ENCODE data around the gene ETS1.

Gene ETS1

DNA sequence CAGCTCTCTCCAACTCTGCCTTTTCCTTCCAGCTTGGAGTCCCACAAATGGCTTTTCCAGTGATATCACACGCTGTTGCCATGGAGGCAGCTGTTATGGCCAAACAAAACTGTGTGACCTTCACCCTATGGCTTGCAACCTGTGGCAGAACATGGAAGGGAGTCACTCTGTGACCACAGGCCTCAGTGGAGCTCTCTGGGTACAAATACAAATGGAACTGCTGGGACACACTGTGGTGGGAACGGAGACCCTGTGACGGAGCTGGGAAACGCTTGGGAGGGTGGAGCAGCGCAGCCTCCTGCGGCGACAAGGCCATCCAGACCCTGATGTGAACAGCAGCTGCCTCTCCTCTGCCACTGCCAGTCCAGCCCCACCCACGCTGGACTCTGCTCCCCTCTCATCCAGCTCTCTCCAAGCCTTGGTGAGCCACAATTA lies 162.5 kb downstream of the ETS1 start:
- no peak for DNase-seq (ENCODE audit: low spot score)

DNA sequence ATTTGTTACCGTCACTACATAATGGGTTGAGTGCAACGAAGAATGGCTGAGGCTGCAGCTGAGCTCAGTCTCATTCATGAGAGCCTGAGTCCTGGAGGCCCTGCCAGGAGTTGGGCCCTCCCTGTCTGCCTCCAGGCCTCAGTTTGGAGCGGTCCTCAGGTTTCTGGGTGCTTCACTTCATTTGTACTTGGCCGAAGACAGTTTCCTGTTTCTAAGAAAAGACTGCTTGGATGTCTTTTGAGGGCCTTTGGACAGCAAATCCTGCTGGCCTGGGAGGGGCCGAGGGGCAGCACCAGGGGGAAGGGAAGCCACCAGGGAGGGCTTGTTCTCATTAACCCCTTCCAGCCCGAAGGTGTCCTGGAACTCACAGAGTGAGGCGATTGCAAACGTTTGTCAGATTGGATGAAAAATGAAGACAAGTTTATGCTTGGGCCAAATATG lies 163.1 kb downstream of the ETS1 start:
- no peak for DNase-seq (ENCODE audit: low spot score)

DNA sequence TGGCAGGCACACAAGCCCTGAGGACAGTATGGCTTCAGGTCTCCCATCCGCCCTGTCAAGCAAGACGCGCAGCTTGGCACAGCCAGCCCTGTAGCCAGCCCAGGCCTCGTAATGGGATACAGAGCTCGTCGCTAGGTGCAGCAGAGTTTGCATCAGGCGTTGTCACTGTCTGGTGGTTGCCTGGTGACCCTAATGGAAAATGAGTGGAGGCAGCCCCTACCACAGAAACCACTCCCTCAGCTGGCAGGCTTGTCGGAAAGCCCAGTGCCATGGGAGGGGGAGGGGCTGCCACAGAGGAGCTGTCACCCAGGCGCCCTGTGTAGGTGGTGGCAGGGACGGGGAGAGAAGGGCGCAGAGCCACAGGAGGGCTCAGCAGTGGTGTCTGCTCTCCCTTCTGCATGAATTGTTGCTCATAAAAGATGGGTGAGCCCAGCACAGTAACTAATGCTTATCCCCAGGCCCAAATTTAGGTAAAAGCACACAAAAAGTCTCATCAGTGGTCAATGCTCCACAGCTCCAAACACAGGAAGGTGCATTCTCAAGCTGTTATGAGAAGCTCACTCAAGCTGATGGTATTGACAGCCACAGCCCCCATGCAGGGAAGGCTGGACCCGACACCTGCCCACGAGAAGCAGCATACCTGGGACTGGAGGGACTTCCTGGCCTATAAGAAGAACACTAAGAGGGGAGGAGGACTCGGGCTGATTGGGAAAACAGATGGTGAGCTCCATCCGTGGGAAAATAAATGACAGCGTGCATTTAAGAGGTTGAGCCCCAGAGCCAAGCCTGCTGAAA lies 164.6 kb downstream of the ETS1 start:
- DNase-seq (ENCODE audit: low spot score), result no peak

DNA sequence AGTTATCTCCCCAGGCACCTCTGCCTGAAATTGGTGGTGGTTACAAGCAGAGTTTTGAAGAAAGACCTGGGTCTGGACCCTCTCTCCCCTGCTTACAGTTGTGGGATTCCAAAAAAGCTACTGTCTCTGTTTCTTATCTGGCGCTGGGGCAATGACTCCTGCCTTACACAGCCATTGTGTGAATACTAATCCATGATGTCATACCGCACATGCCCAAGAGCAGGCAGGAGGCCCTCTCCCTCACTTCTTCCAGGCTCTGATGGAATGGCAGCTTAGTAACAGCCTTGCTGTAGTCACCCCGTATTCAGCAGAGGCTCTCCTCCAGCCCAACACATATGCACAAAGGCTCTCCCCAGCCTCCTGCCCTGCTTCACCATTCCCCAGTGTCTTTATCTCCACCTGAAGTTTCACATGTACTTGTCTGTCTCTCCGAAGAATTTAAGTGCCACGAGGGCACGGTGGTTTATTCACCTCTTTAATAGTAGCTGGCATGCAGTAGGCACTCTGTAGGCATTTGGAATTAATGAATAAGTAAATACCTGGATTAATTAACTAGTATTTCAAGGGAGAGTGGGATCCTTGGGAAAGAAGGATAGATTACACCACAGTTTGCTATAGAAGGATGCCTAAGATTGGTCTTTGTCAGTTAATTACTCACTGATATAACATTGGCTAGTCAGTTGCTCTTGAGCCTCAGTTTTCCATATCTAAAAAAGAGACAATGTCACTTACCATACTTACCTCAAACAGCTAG lies 165.6 kb downstream of the ETS1 start:
- peak; percentile 66 for DNase-seq (ENCODE audit: low spot score)

DNA sequence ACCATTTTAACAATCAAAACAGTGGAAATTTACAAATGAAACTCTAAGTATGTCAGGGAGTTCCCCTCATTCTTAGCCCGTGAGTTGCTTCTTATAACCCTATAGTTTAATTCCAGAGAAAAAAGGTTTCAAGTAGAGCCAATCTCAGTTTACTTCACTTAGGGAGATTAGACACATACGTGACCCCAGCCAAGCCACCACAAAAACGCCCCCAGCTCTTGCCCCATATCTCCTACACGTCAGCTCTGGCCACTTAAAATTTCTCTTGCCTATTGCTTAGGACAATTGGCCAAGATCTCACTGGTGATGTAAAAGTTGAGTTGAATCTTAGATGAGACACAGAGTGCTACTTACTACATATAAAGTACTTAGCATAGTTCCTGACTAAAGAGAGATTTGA lies 166.4 kb downstream of the ETS1 start:
- no peak for DNase-seq (ENCODE audit: low spot score)

DNA sequence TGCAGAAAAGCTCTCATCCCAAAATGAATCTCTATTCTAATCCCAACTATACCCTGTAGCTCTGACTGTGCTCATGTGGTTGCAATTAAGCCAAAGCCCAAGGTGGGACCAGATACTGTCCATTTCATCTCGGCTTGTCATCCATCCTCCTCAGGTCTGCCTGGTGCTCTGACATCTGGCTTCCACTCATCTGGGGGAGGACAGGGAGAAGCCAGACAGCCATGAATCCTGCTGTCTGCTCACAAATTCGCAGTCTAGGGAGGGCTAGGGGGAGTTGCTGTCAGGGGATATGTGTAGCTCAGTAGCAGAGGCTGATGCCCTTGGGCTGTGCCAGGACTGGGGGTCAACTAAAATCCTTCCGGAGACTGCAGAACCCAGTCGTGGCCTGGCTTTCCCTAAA lies 167.1 kb downstream of the ETS1 start:
- no peak for DNase-seq (ENCODE audit: low spot score)

DNA sequence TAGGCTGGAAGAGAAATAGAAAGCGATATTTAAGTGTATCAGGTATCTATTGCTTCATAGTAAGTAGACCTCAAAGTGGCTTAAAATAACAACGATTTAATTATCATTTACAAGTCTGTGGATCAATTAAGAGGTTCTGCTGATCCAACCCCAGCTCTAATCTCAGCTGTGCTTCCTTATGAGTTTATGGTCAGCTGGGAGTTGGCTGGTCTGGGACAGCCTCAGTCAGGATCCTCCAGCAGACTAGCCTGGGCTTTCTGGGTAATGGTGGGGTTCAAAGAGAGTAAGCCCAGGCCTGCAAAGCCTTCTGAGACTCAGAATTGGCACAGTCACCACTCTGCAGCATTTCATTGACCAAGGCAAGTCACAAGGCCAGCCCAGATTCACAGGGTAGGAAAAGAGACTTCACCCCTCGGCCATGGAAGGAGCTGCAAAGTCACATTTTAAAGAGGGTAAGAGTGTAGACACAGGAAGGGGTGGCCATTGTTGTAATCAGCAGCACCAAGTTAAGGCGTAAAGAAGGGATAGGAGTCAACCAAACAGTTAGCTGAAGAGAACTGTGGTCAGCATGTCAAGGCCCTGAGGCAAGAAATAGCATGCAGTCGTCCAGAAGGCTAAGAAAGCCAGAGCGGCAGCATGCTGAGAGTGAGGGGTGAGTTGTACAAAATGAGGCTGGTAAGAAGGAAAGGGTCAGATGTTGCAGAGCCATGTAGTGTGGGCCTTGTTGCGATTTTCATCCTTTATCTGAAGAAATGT lies 168.2 kb downstream of the ETS1 start:
- no peak for DNase-seq (ENCODE audit: low spot score)

DNA sequence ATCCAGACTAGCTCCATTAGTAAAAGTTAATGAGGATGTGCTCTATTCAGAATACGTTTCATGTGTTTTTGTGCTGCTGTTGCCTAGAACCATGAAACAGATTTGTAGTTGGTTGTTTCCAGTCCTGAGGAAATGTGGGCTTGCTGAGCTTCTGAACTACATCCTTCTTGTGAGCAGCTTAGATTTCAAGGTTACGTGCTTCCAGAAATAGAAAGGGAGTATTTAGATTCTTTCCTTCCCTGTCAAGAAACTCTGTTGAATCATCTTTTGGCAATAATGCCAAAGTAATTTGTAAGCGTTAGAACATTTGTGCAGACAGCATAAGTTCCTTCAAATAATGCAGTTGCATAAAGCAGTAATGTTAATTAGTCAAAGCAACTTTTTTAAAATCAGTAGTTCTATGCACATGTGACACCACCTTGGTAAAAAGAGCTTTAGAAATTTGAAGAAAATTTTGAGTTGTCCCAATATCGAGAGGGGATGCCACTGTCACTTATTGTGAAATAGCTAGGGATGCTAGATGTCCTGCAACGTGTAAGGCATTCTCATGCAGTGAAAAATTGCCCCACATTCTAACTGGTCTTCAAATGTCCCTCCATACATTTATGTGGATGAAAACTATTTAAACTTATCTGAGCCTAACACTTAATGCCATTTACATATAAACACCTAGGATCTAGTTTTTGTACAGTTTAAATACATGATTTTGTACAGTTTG lies 169.6 kb downstream of the ETS1 start:
- DNase-seq (ENCODE audit: low spot score), result peak; percentile 1

DNA sequence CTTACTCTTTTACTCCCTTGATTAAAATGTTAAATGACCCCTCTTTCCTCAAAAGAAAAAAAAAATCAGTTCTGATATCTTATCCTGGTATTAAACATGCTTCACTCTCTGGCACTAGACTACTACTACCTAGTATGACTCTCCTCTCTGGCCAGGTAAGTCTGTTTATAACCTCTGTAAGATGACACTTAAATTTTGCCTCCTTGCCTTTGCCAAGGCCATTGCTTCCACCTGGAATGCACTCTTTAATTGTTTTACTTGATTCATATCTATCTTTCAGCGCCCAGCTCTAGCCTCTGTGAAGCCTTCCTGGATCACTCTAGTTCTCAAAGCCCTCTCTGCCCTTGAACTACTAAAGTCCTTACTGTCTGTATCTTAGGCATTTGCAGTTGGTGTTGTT lies 170.4 kb downstream of the ETS1 start:
- no peak for DNase-seq (ENCODE audit: low spot score)

DNA sequence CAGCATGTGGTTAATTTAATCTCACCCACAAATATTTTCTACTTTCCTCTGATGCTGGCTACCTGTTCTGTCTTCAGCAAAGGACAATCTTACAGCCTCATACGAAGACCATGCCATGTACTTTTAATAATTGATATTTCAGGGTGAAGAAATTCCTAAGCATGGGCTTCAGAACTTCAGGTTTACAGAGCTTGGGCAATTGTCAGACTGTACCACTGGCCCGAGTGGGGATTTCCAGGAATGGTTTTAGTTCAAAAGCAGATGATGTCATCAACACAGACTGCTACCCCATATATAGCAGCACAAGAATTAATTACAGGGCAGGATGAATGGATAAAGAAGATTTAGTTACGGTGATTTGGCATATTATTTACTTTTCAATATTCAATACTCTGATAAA lies 171.8 kb downstream of the ETS1 start:
- DNase-seq (ENCODE audit: low spot score), result no peak

DNA sequence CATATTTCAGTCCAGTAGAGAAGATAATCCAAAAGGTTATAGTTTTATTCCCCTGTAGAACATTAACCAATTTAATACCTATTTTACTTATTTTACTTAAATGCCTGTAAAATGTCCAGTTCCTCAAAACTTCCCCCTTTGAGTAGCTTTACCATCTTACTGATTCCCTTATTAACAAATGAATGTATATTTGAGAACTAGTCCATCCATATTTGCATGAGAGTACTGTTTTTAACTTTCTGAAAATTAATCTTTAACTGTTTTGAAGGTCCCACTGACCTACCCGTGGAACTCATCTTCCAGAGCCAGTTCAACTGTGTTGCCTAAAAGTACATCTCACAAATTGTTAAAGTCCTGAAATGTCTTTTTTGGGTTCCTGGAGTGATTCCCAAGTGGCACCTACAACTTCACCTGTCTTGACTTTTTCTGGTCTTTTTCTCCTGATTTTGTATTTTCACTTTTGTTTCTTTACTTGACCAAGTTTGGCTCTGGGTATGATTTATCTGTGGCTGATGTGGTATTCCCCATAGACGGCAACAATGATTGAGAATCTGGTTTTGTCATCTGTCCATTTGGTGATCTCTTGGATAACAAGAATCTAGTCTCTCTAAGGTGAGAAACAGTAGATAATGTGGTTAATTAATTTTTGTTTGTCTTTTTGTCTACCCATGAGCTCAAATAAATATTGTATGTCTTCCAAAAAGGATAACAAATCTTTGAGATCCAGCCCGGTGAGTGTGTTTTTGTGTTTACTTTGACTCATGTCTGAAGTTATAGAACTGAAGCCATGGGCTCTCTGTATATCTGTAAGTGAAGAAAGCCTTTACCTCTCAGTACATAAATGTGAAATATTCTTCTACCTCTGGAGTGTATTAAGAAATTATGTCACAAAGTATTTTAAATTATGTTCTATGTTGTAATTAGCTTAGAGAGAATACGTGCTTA lies 174.2 kb downstream of the ETS1 start:
- DNase-seq (ENCODE audit: low spot score), result no peak

DNA sequence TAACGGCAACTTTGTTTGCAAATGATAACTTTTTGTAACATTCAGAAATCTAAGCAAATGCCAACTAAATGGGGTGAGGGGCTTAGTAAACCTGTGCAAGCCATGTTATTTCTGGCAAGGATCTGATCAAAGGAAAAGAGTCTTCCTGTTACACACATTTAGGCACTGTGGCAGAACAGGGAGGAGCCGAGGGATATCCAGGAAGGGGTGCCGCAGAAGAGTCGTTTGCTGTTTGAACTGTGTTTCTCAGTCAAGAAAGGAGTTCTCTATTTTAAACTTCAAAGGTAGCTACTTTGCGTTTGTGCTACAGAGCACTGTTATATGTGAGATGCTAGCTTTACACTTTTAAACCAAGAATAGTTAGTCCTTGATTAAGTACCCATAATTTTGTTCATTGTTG lies 175.5 kb downstream of the ETS1 start:
- no peak for DNase-seq (ENCODE audit: low spot score)

DNA sequence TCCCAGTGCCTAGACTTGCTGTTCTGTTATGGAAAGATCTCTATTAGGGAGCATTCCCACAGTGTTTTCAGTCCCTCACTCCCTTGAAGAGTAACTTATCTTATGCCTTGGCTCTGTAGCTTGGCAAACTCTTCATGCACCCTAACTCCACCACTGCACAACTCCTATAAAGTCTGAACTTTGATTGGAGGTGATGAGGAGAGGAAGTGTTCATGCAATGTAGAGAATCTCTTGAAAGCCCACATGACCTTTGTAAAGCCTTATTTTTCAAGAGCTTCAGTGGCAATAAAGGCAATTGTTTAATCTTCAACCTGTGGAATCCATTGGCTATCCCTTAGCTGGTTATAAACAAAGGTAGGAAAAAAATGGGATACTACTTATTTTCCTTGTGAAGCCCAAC lies 176.2 kb downstream of the ETS1 start:
- no peak for DNase-seq (ENCODE audit: low spot score)

DNA sequence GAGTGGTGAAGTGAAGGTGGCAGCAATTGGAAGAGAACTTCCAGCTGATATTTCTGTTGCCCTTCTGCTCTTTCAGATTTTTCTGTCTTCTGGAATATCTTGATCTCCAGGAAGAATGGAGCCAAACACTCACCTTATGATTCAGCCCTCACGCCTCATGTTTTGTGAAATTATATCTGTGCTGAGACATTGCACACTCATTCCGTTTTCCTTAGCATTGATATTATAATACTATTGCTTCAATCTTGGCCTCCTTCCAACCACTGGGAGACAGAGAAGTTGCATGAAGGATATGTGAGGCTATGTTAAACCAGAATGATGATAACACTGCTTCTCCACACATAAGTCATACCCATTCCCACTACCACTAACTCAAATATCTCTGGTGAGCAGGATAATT lies 177.9 kb downstream of the ETS1 start:
- peak; percentile 15 for DNase-seq (ENCODE audit: low spot score)
